Astrocyte (in vitro differentiated cells and primary cell): ENCODE data around the gene CARD14. TPM values are rescaled to one million over a fixed set of nuclear protein-coding genes. Genes with fewer than 3 reads are reported as not detected.

Source experiments
- DNase-seq: peaks from one replicate; pipeline ENCODE4 v3.0.0-alpha.2; 2010; ENCODE audit warnings: low read depth
- FAIRE-seq: peaks from 2 replicates; lab custom pipeline; 2011; peaks lifted over from hg19 to GRCh38; lab: Jason Lieb, UNC
- H2AFZ ChIP-seq: 2 replicates; pipeline ENCODE4 v1.6.0; 2012; ENCODE audit warnings: low read depth, low read length, inconsistent platforms
- H3K27ac ChIP-seq: 2 replicates; pipeline ENCODE4 v1.5.1; 2011; ENCODE audit warnings: low read depth, low read length, inconsistent platforms
- H3K27me3 ChIP-seq: 2 replicates; pipeline ENCODE4 v1.6.0; 2011; ENCODE audit warnings: low read length, inconsistent platforms; ENCODE audit not compliant: insufficient read depth
- H3K36me3 ChIP-seq: 2 replicates; pipeline ENCODE4 v1.5.1; 2011; ENCODE audit warnings: low read length, inconsistent platforms; ENCODE audit not compliant: insufficient read depth
- H3K4me1 ChIP-seq: 2 replicates; pipeline ENCODE4 v1.5.1; 2011; ENCODE audit warnings: low read length, inconsistent platforms; ENCODE audit not compliant: insufficient read depth
- H3K4me2 ChIP-seq: 2 replicates; pipeline ENCODE4 v1.6.0; 2012; ENCODE audit warnings: low read length, inconsistent platforms
- H3K4me3 ChIP-seq: 2 replicates; pipeline ENCODE4 v1.5.1; 2011; ENCODE audit warnings: low read depth, mild to moderate bottlenecking, low read length, inconsistent platforms; ENCODE audit not compliant: insufficient read depth
- H3K79me2 ChIP-seq: 2 replicates; pipeline ENCODE4 v1.6.0; 2012; ENCODE audit warnings: mild to moderate bottlenecking, low read length, inconsistent platforms; ENCODE audit not compliant: insufficient read depth
- H3K9ac ChIP-seq: 2 replicates; pipeline ENCODE4 v1.6.0; 2012; ENCODE audit warnings: mild to moderate bottlenecking, low read length, inconsistent platforms
- H3K9me3 ChIP-seq: 2 replicates; pipeline ENCODE4 v1.5.1; 2012; ENCODE audit warnings: low read depth, mild to moderate bottlenecking, low read length, inconsistent platforms; ENCODE audit not compliant: insufficient read depth
- H4K20me1 ChIP-seq: 2 replicates; pipeline ENCODE4 v1.6.0; 2012; ENCODE audit warnings: low read length, inconsistent platforms; ENCODE audit not compliant: insufficient read depth
- H3K27ac Mint-ChIP-seq: one replicate; pipeline ENCODE4 v1.8.0; 2021; ENCODE audit warnings: mild to moderate bottlenecking, mixed read lengths; ENCODE audit not compliant: unreplicated experiment
- H3K27me3 Mint-ChIP-seq: one replicate; pipeline ENCODE4 v1.8.0; 2021; ENCODE audit warnings: low read depth, mixed read lengths; ENCODE audit not compliant: unreplicated experiment
- H3K36me3 Mint-ChIP-seq: one replicate; pipeline ENCODE4 v1.8.0; 2021; ENCODE audit warnings: low read depth, mixed read lengths; ENCODE audit not compliant: unreplicated experiment
- H3K4me1 Mint-ChIP-seq: one replicate; pipeline ENCODE4 v1.8.0; 2021; ENCODE audit warnings: low read depth, mixed read lengths; ENCODE audit not compliant: unreplicated experiment
- H3K4me3 Mint-ChIP-seq: one replicate; pipeline ENCODE4 v1.8.0; 2021; ENCODE audit warnings: mild to moderate bottlenecking, moderate library complexity, mixed read lengths; ENCODE audit not compliant: unreplicated experiment
- H3K9me3 Mint-ChIP-seq: one replicate; pipeline ENCODE4 v1.8.0; 2021; ENCODE audit warnings: mild to moderate bottlenecking, mixed read lengths; ENCODE audit not compliant: unreplicated experiment
- CTCF ChIP-seq: IDR thresholded peaks from 2 replicates; pipeline ENCODE4 v1.5.1; 2011; ENCODE audit warnings: low read depth, mild to moderate bottlenecking, inconsistent platforms, low read length, moderate library complexity; ENCODE audit not compliant: insufficient read depth
- EZH2 ChIP-seq: IDR thresholded peaks from 2 replicates; pipeline ENCODE4 v1.6.1; 2012; ENCODE audit warnings: mild to moderate bottlenecking, low read length, inconsistent platforms; ENCODE audit not compliant: insufficient read depth
- total RNA-seq: library from RNA; stranded (reverse); gene quantifications from 2 replicates; pipeline ENCODE4 v1.2.1, GENCODE V29; 2021

CARD14 gene
- total RNA-seq, 1 donor from 2014 or later = not detected

- Mint-ChIP-seq H3K4me3 (no peak overlapping the region), H3K27ac (no peak overlapping the region)
- no peak for FAIRE-seq
Measured at GRCh38 chr17:80137131-80137530, 32.7 kb upstream of the CARD14 start.

GRCh38 chr17:80138856-80139426 lies 30.9 kb upstream of the CARD14 start:
- Histone ChIP-seq H3K27me3 (no peaks in the 10 kb centered on the region), H3K4me1 (no peaks in the 10 kb centered on the region), H3K9me3 (no peaks in the 10 kb centered on the region), H4K20me1 (peaks cover 47% of the 10 kb centered on the region), H3K4me3 (no peak overlapping the region), H3K36me3 (peaks cover 71% of the 10 kb centered on the region), H3K27ac (no peak overlapping the region), H3K4me2 (no peak overlapping the region), H2AFZ (no peak overlapping the region), H3K79me2 (peaks cover 20% of the 10 kb centered on the region), H3K9ac (no peak overlapping the region)
- TF ChIP-seq CTCF (no peak), EZH2 (no peak)
- FAIRE-seq (no peak), DNase-seq (no peak)
- H3K27me3 Mint-ChIP-seq = no peaks in the 10 kb centered on the region
- H3K36me3 Mint-ChIP-seq = peaks cover 24% of the 10 kb centered on the region
- H3K4me3 Mint-ChIP-seq = no peak overlapping the region
- no peaks in the 10 kb centered on the region for H3K4me1 Mint-ChIP-seq
- no peak overlapping the region for H3K27ac Mint-ChIP-seq
- no peaks in the 10 kb centered on the region for H3K9me3 Mint-ChIP-seq

More at GRCh38 chr17:80137131-80137530, 32.7 kb upstream of the CARD14 start:
- no peaks in the 10 kb centered on the region for H3K4me1 ChIP-seq
- peaks cover 19% of the 10 kb centered on the region for H3K36me3 Mint-ChIP-seq
- no peaks in the 10 kb centered on the region for H3K9me3 ChIP-seq
- no peak overlapping the region for H2AFZ ChIP-seq
- no peak overlapping the region for H3K27ac ChIP-seq
- no peak for DNase-seq
- H3K4me3 ChIP-seq = no peak overlapping the region
- TF ChIP-seq CTCF = no peak
- TF ChIP-seq EZH2 = no peak
- no peaks in the 10 kb centered on the region for H3K27me3 ChIP-seq
- H3K4me2 ChIP-seq = no peak overlapping the region
- peaks cover 2% of the 10 kb centered on the region for H3K4me1 Mint-ChIP-seq
- peaks cover 2% of the 10 kb centered on the region for H3K79me2 ChIP-seq
- H4K20me1 ChIP-seq = peaks cover 35% of the 10 kb centered on the region
- H3K9me3 Mint-ChIP-seq = no peaks in the 10 kb centered on the region
- H3K9ac ChIP-seq = no peak overlapping the region
- no peaks in the 10 kb centered on the region for H3K27me3 Mint-ChIP-seq
- peaks cover 69% of the 10 kb centered on the region for H3K36me3 ChIP-seq

- no peak for FAIRE-seq
- peaks cover 63% of the 10 kb centered on the region for H3K36me3 ChIP-seq
- TF ChIP-seq EZH2 = no peak
- no peak for TF ChIP-seq CTCF
- peaks cover 47% of the 10 kb centered on the region for H3K79me2 ChIP-seq
- no peak overlapping the region for H3K27ac ChIP-seq
- H3K36me3 Mint-ChIP-seq = peaks cover 20% of the 10 kb centered on the region
- no peak overlapping the region for H3K4me2 ChIP-seq
- H3K4me1 ChIP-seq = peaks cover 15% of the 10 kb centered on the region
- H3K27ac Mint-ChIP-seq = no peak overlapping the region
- no peak overlapping the region for H3K4me3 Mint-ChIP-seq
- peaks cover 13% of the 10 kb centered on the region for H3K4me1 Mint-ChIP-seq
- H2AFZ ChIP-seq = no peak overlapping the region
- no peaks in the 10 kb centered on the region for H3K27me3 ChIP-seq
- no peak for DNase-seq
- H3K9me3 ChIP-seq = no peaks in the 10 kb centered on the region
- peaks cover 72% of the 10 kb centered on the region for H4K20me1 ChIP-seq
- no peaks in the 10 kb centered on the region for H3K27me3 Mint-ChIP-seq
- H3K4me3 ChIP-seq = no peak overlapping the region
- H3K9me3 Mint-ChIP-seq = no peaks in the 10 kb centered on the region
- no peak overlapping the region for H3K9ac ChIP-seq
Measured at GRCh38 chr17:80141463-80142165, 28.2 kb upstream of the CARD14 start.
